Measurements from ENCODE around the gene ANKRD11.

GRCh38 chr16:89505204-89506112 is 15.1 kb upstream of the ANKRD11 start:
- TF ChIP-seq CTCF (IDR thresholded peaks at IDR 0.05) (no peak), REST (IDR thresholded peaks at IDR 0.05; ENCODE audit: insufficient read depth in 1 of 2, low read depth in 2 of 2, low read length in 1 of 2) (no peak), POLR2AphosphoS5 (IDR thresholded peaks at IDR 0.05; ENCODE audit: low read depth, low read length) (no peak; the same call in none of the 2 replicates)

Data from Panc1 (cell line).